Progenitor cell of endocrine pancreas (in vitro differentiated cells): ENCODE data around the gene TNS2. TPM values are rescaled to one million over a fixed set of nuclear protein-coding genes. Genes with fewer than 3 reads are reported as not detected.
A peak's percentile ranks its signal among the peaks of the same experiment; 100 is the strongest.
"Not testable (repeated sequence)": the region's sequence is repeated elsewhere in the genome, so short reads cannot be mapped to it uniquely, and the experiment has no call there.

Experiments used
- DNase-seq: peaks from one replicate; pipeline ENCODE4 v3.0.0; 2021; ENCODE audit warnings: low spot score; ENCODE audit not compliant: unreplicated experiment
- H3K27ac Mint-ChIP-seq: 2 replicates; pipeline ENCODE4 v1.8.0; 2021; ENCODE audit warnings: mild to moderate bottlenecking, moderate library complexity, mixed read lengths
- H3K27me3 Mint-ChIP-seq: 2 replicates; pipeline ENCODE4 v1.8.0; 2021; ENCODE audit warnings: mixed read lengths
- H3K36me3 Mint-ChIP-seq: 2 replicates; pipeline ENCODE4 v1.8.0; 2022; ENCODE audit warnings: mixed read lengths; ENCODE audit not compliant: insufficient read depth
- H3K4me1 Mint-ChIP-seq: 2 replicates; pipeline ENCODE4 v1.8.0; 2021; ENCODE audit warnings: low read depth, mixed read lengths
- H3K4me3 Mint-ChIP-seq: 2 replicates; pipeline ENCODE4 v1.8.0; 2021; ENCODE audit warnings: low read depth, mild to moderate bottlenecking, moderate library complexity, mixed read lengths
- H3K9me3 Mint-ChIP-seq: 2 replicates; pipeline ENCODE4 v1.8.0; 2021; ENCODE audit warnings: low read depth, mixed read lengths
- CTCF ChIP-seq: fragments of 200-600 bp; sonication (generic); IDR thresholded peaks from one replicate; pipeline ENCODE4 v1.5.0; 2021; ENCODE audit warnings: antibody characterized with exemption, mild to moderate bottlenecking; ENCODE audit not compliant: unreplicated experiment
- total RNA-seq: library from RNA; stranded (reverse); gene quantifications from 2 replicates; pipeline ENCODE4 v1.2.1, GENCODE V29; 2021

Gene TNS2
- total RNA-seq, 1 donor from 2014 or later, result 7.3 TPM

GRCh38 chr12:53006810-53007309, 43.0 kb upstream of the TNS2 start:
- Mint-ChIP-seq H3K4me3 (peak overlapping the region; percentile 100), H3K36me3 (no peaks in the 10 kb centered on the region), H3K4me1 (peaks cover 39% of the 10 kb centered on the region), H3K27ac (peak overlapping the region; percentile 99), H3K9me3 (no peaks in the 10 kb centered on the region), H3K27me3 (no peaks in the 10 kb centered on the region)
- peak; percentile 48 for DNase-seq
- TF ChIP-seq CTCF, result no peak

- Mint-ChIP-seq H3K27ac (peak overlapping the region; percentile 99), H3K9me3 (no peaks in the 10 kb centered on the region), H3K36me3 (no peaks in the 10 kb centered on the region), H3K4me3 (peak overlapping the region; percentile 100), H3K4me1 (peaks cover 43% of the 10 kb centered on the region), H3K27me3 (no peaks in the 10 kb centered on the region)
- no peak for DNase-seq
- TF ChIP-seq CTCF, result no peak
These were observed 42.5 kb upstream of the TNS2 start for GRCh38 chr12:53007343-53007742.

GRCh38 chr12:53008760-53009159, 41.1 kb upstream of the TNS2 start:
- Mint-ChIP-seq H3K4me1 (peaks cover 43% of the 10 kb centered on the region), H3K27ac (peak overlapping the region; percentile 45), H3K4me3 (peak overlapping the region; percentile 100)
- not testable (repeated sequence) for H3K36me3 Mint-ChIP-seq, DNase-seq, H3K9me3 Mint-ChIP-seq, H3K27me3 Mint-ChIP-seq

GRCh38 chr12:53010955-53011354, 38.9 kb upstream of the TNS2 start:
- Mint-ChIP-seq H3K4me3 (no peak overlapping the region), H3K27me3 (no peaks in the 10 kb centered on the region), H3K36me3 (peaks cover 1% of the 10 kb centered on the region), H3K9me3 (no peaks in the 10 kb centered on the region), H3K27ac (peak overlapping the region; percentile 87), H3K4me1 (peaks cover 38% of the 10 kb centered on the region)
- TF ChIP-seq CTCF, result no peak
- no peak for DNase-seq

- peak overlapping the region; percentile 87 for H3K27ac Mint-ChIP-seq
- TF ChIP-seq CTCF, result no peak
- no peaks in the 10 kb centered on the region for H3K9me3 Mint-ChIP-seq
- H3K27me3 Mint-ChIP-seq, result no peaks in the 10 kb centered on the region
- H3K4me3 Mint-ChIP-seq, result peak overlapping the region; percentile 25
- peaks cover 1% of the 10 kb centered on the region for H3K36me3 Mint-ChIP-seq
- H3K4me1 Mint-ChIP-seq, result peaks cover 36% of the 10 kb centered on the region
- DNase-seq, result no peak
These were observed 38.0 kb upstream of the TNS2 start for GRCh38 chr12:53011889-53012288.

GRCh38 chr12:53012928-53013327, 36.9 kb upstream of the TNS2 start:
- H3K4me3 Mint-ChIP-seq, result no peak overlapping the region
- H3K27me3 Mint-ChIP-seq, result no peaks in the 10 kb centered on the region
- H3K4me1 Mint-ChIP-seq, result peaks cover 29% of the 10 kb centered on the region
- H3K36me3 Mint-ChIP-seq, result peaks cover 8% of the 10 kb centered on the region
- no peak for TF ChIP-seq CTCF
- DNase-seq, result no peak
- no peak overlapping the region for H3K27ac Mint-ChIP-seq
- no peaks in the 10 kb centered on the region for H3K9me3 Mint-ChIP-seq
